Smooth muscle cell of the coronary artery (primary cell): Measurements from ENCODE around the gene USP6NL. TPM values are rescaled to one million over a fixed set of nuclear protein-coding genes. Genes with fewer than 3 reads are reported as not detected.

Experiments used
- total RNA-seq: library from RNA; depleted of rRNA; stranded (reverse); fragments of >200 nt; gene quantifications from 2 replicates; pipeline ENCODE4 v1.2.3, GENCODE V29; 2014; ENCODE audit warnings: low replicate concordance

The USP6NL gene
- total RNA-seq = 6.1 and 8.7 TPM in 2 replicates

DNA sequence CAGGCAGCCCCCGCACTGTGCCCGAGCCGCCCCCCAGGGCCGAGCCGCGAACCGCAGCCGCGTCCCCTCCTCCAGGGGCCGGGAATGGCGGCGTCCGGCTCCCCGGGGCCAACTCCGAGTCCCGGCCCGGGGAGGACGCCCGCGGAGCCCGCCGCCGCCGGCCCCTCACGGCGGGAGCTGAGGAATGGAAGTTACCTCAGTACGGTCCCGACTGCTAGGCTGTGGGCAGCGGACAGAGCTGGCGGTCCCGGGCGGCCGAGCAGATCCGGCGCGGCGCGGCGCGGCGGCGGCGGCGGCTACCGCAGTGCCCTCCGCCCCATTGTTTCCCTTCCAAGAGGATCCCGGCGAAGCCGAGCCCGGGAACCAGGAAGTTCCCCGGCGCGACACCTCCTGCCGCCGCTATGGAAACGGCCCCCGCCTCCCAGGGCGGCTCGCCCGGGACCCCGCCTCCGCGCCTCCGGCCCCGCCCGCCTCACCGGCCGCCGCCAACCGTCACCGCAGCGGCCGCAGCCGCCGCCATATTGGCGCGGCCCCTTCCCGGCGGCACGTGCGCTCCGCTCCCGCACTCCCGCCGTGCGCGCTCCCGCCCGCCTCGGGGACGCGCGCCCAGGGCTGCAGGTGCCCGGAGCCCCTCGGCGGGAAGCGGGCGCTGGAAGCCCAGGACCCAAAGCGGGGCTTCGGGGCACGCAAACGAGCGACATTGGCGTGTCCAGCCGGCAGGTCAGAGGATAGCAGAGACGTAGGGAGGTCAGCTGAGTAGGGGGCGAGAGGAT is at the start of gene USP6NL:
Gene USP6NL (minus strand): TSS at position 403 of the 773 bp plus-strand sequence. CDS start 14,016 bp downstream, outside the sequence.

Other genes with a start within 250 kb of the USP6NL start
- gene ECHDC3, start 130.7 kb upstream of the USP6NL start, total RNA-seq = 4.5 and 5.1 TPM in 2 replicates
- gene PROSER2, start 211.7 kb upstream of the USP6NL start, total RNA-seq = 0.70 and 2.3 TPM in 2 replicates